Muscle layer of duodenum (tissue), 2 donors: ENCODE measurements around the gene FOXP1.

Source experiments
- H3K27ac ChIP-seq: one replicate; pipeline ENCODE4 v1.7.0; 2013; ENCODE audit warnings: mild to moderate bottlenecking, low read length
- H3K27me3 ChIP-seq: one replicate; pipeline ENCODE4 v1.7.0; 2013; ENCODE audit warnings: low read depth, mild to moderate bottlenecking, control low read depth, low read length
- H3K36me3 ChIP-seq, 2 donors: one replicate each; pipeline ENCODE4 v1.7.0; 2013; ENCODE audit warnings: low read length in 2 of 2, control low read depth in 1 of 2, mild to moderate bottlenecking in 1 of 2; ENCODE audit not compliant: insufficient read depth in 2 of 2, control insufficient read depth in 1 of 2
- H3K4me1 ChIP-seq, 2 donors: one replicate each; pipeline ENCODE4 v1.7.0; 2013; ENCODE audit warnings: low read length in 2 of 2, mild to moderate bottlenecking in 2 of 2, control low read depth in 1 of 2, moderate library complexity in 1 of 2; ENCODE audit not compliant: insufficient read depth in 2 of 2, control insufficient read depth in 1 of 2
- H3K4me3 ChIP-seq, 2 donors: one replicate each; pipeline ENCODE4 v1.7.0; 2013; ENCODE audit warnings: low read length in 2 of 2, low read depth in 1 of 2, mild to moderate bottlenecking in 1 of 2
- H3K9me3 ChIP-seq, 2 donors: one replicate each; pipeline ENCODE4 v1.7.0; 2013; ENCODE audit warnings: low read length in 2 of 2, control low read depth in 1 of 2, mild to moderate bottlenecking in 1 of 2; ENCODE audit not compliant: control insufficient read depth in 1 of 2
- donor health status: healthy.

The FOXP1 gene

DNA sequence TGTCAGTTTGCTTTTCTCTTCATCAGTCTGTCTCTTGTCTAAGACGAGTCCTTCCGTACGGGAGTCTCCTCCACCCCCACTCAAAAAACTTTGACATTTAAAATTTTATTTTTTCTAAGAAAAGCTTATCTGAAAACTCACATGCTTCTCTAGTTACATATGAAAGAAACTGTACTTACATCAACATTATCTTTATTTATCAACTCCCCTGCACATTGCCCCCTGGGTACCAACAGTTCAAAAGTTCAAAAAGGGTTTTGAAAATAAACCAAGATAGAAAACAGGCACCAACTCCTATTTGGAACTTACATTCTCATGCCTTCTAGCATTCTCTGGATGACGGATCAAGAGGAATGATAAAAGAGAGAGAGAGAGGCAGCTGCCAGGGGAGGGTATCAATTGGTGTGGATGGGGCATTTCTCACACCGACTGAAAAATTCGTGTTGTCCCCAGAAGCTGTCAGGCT is 182.5 kb downstream of the FOXP1 start:
- Histone ChIP-seq H3K4me3 (no peak overlapping the region), H3K27me3 (no peaks in the 10 kb centered on the region), H3K9me3 (no peaks in the 10 kb centered on the region), H3K36me3 (no peaks in the 10 kb centered on the region), H3K4me1 (peaks cover 0 to 3% of the 10 kb centered on the region in 2 donors), H3K27ac (no peak overlapping the region)

DNA sequence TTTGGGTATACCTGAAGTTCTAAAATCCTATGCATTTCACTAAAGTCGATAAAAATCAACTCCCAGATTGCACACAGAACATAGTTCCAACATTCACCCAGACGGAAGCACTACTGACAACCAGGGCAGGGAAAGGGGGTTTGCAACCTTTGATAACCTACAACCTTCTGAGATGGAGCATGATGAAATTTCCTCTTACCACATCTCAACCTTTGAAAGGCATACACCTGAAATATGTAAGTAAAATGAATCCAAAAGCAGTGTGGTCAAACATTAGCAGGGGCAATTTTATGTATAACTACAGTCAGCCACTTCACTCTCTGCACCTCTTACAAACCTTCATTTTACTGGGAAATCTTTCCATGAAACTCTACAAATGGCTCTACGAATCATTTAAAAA is 184.1 kb downstream of the FOXP1 start:
- H3K27ac ChIP-seq, result no peak overlapping the region
- H3K4me1 ChIP-seq, result peaks cover 0 to 7% of the 10 kb centered on the region in 2 donors
- no peaks in the 10 kb centered on the region for H3K36me3 ChIP-seq

GRCh38 chr3:71398157-71398836 is 185.2 kb downstream of the FOXP1 start:
- Histone ChIP-seq H3K4me3 (no peak overlapping the region), H3K27ac (no peak overlapping the region), H3K9me3 (no peaks in the 10 kb centered on the region), H3K4me1 (peaks cover 0 to 11% of the 10 kb centered on the region in 2 donors), H3K36me3 (no peaks in the 10 kb centered on the region), H3K27me3 (no peaks in the 10 kb centered on the region)

More for the DNA sequence above, 184.1 kb downstream of the FOXP1 start:
- Histone ChIP-seq H3K9me3 (no peaks in the 10 kb centered on the region), H3K4me3 (no peak overlapping the region), H3K27me3 (no peaks in the 10 kb centered on the region)

GRCh38 chr3:71397726-71398125 is 185.8 kb downstream of the FOXP1 start:
- Histone ChIP-seq H3K9me3 (no peaks in the 10 kb centered on the region), H3K27me3 (no peaks in the 10 kb centered on the region), H3K4me1 (peaks cover 0 to 11% of the 10 kb centered on the region in 2 donors), H3K4me3 (no peak overlapping the region), H3K36me3 (no peaks in the 10 kb centered on the region), H3K27ac (no peak overlapping the region)

DNA sequence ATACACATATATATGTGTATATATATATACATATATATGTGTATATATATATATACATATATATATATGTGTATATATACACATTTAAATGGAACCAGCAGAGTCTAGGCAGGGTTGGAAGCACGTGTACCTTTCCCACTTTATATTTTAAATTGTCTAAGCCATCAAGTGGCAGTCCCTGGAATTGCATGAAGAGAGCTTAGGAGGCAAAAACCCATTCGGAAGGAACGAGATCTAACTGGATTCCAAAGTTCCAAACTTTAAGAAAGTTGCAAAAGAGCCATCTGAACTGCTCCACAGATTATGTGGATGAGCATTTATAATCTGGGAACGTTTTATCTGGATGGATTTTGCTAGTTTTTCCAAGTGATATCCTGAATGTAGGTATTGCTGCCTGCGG is 186.5 kb downstream of the FOXP1 start:
- Histone ChIP-seq H3K4me3 (no peak overlapping the region), H3K36me3 (no peaks in the 10 kb centered on the region), H3K4me1 (peaks cover 0 to 11% of the 10 kb centered on the region in 2 donors), H3K9me3 (no peaks in the 10 kb centered on the region), H3K27ac (no peak overlapping the region), H3K27me3 (no peaks in the 10 kb centered on the region)

DNA sequence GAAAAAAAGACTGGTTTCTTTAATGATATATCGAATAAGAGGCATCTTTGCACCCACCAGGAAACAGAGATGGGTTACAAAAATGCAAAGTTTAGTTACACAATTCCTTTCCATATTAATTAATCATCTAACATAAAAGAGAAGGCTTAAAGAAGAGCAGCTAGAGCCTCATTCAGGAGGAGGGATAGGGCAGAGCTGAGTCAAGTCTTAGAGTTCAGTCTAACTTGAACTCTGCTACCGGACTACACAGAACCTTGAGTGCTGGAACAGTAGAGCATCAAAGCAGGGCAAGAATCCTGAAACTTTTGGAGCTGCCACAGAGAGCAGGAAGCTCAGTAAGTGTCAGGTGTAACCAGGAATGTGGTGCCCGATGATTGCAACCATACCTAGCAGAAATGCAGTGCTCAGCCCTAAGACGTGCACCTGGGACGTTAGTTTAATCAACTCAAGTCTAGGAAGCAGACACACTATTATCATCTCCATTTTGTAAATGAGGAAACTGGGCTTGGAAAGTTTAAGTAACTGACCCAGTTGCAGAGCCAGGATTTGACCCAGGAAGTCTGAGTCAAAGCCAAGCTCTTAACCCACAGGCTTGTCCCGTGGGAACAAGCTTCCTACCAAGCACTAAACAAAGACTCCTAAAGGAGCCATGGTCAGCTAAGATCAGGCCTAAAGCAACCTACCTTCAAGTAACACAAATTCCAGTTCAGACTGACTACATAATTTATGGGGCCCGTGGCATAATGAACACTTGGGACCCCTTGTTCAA is 187.4 kb downstream of the FOXP1 start:
- Histone ChIP-seq H3K27me3 (no peaks in the 10 kb centered on the region), H3K36me3 (no peaks in the 10 kb centered on the region), H3K27ac (no peak overlapping the region), H3K4me1 (peaks cover 0 to 11% of the 10 kb centered on the region in 2 donors), H3K9me3 (no peaks in the 10 kb centered on the region), H3K4me3 (no peak overlapping the region)

DNA sequence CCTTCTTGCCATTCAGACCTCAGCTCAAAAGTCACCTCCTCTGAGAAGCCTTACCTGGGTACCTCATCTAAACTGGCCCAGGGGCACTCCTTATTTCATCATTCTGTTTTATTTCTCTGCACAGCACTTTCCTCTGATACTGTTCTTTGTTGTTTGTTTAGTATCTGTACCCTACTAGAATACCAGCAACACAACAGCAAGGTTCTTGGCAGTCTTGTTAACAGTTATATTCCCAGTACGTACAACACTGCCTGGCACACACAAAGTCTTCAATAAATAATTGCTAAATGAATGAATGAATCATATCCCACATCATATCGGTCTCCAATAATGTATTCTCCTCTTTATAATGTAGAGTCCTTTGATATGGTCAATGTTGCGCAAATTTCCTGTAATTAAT is 188.1 kb downstream of the FOXP1 start:
- Histone ChIP-seq H3K4me3 (no peak overlapping the region), H3K9me3 (no peaks in the 10 kb centered on the region), H3K27ac (no peak overlapping the region), H3K27me3 (no peaks in the 10 kb centered on the region), H3K36me3 (no peaks in the 10 kb centered on the region), H3K4me1 (peaks cover 0 to 18% of the 10 kb centered on the region in 2 donors)

GRCh38 chr3:71393745-71394144 is 189.8 kb downstream of the FOXP1 start:
- H3K4me1 ChIP-seq, result peaks cover 0 to 26% of the 10 kb centered on the region in 2 donors

DNA sequence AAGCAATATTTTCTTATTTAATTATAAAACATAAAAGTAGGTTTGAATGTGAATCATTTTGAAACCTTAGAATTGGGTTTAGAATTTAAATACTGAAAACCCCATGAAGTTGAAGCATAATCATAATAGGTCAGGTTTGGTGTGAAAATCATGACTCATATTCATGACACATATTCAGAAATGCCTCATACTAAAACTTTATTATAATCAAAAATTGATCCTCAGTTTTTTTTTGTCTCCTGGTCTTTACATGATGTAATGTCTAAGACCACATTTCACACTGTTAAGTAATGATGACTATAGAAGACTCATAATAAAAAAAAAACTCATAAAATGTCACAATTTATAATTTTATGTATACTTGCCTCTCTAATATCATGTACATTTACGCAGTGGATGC is 190.4 kb downstream of the FOXP1 start:
- H3K9me3 ChIP-seq, result no peaks in the 10 kb centered on the region
- H3K27me3 ChIP-seq, result no peaks in the 10 kb centered on the region
- no peaks in the 10 kb centered on the region for H3K36me3 ChIP-seq
- no peak overlapping the region for H3K4me3 ChIP-seq
- no peak overlapping the region for H3K27ac ChIP-seq
- H3K4me1 ChIP-seq, result peaks cover 0 to 26% of the 10 kb centered on the region in 2 donors

More at GRCh38 chr3:71393745-71394144, 189.8 kb downstream of the FOXP1 start:
- no peak overlapping the region for H3K4me3 ChIP-seq
- no peaks in the 10 kb centered on the region for H3K9me3 ChIP-seq
- no peaks in the 10 kb centered on the region for H3K36me3 ChIP-seq
- H3K27ac ChIP-seq, result no peak overlapping the region
- no peaks in the 10 kb centered on the region for H3K27me3 ChIP-seq

- Histone ChIP-seq H3K4me3 (no peak overlapping the region), H3K27me3 (no peaks in the 10 kb centered on the region), H3K27ac (no peak overlapping the region), H3K36me3 (no peaks in the 10 kb centered on the region), H3K4me1 (peaks cover 0 to 26% of the 10 kb centered on the region in 2 donors), H3K9me3 (no peaks in the 10 kb centered on the region)
Measured at GRCh38 chr3:71392251-71392650, 191.3 kb downstream of the FOXP1 start.

DNA sequence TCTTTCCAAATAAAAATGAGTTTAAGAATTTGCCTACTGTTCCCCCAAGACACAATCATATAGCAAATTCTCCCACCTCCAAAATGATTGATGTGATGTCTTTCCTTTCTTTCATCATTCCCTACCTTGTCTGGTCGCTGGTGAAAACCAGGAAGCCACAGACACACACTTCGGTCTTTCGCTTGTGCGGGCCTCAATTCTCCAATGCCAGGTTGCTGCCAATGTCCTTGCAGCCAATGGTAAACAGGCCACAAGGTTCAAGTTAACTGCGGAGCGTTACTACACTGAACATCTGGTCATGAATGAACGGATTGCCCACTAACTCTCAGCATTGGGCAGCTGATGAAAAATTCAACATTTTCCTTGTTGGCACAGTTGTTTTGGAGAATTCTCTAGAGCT is 192.2 kb downstream of the FOXP1 start:
- no peak overlapping the region for H3K4me3 ChIP-seq
- no peaks in the 10 kb centered on the region for H3K27me3 ChIP-seq
- H3K27ac ChIP-seq, result no peak overlapping the region
- H3K4me1 ChIP-seq, result peaks cover 0 to 26% of the 10 kb centered on the region in 2 donors
- H3K9me3 ChIP-seq, result no peaks in the 10 kb centered on the region
- H3K36me3 ChIP-seq, result no peaks in the 10 kb centered on the region
